Measurements from ENCODE around the gene FASTKD2.
"Not testable (repeated sequence)": the region's sequence is repeated elsewhere in the genome, so short reads cannot be mapped to it uniquely, and the experiment has no call there.

Gene FASTKD2

GRCh38 chr2:206792645-206793044 is 27.2 kb downstream of the FASTKD2 start:
- no peak for DNase-seq (ENCODE audit: low read depth)

- DNase-seq (ENCODE audit: low read depth): no peak
Observed at GRCh38 chr2:206797376-206797775, 32.0 kb downstream of the FASTKD2 start.

GRCh38 chr2:206798000-206798399 is 32.6 kb downstream of the FASTKD2 start:
- DNase-seq (ENCODE audit: low read depth): no peak

- no peak for DNase-seq (ENCODE audit: low read depth)
Observed at GRCh38 chr2:206799083-206799482, 33.7 kb downstream of the FASTKD2 start.

- DNase-seq (ENCODE audit: low read depth): no peak
Observed at GRCh38 chr2:206800506-206801417, 35.4 kb downstream of the FASTKD2 start.

GRCh38 chr2:206801418-206802189 is 36.2 kb downstream of the FASTKD2 start:
- DNase-seq (ENCODE audit: low read depth): no peak

GRCh38 chr2:206802654-206803514 is 37.5 kb downstream of the FASTKD2 start:
- DNase-seq (ENCODE audit: low read depth): no peak

- DNase-seq (ENCODE audit: low read depth): no peak
Observed at GRCh38 chr2:206804326-206804725, 38.9 kb downstream of the FASTKD2 start.

GRCh38 chr2:206805887-206806607 is 40.6 kb downstream of the FASTKD2 start:
- no peak for DNase-seq (ENCODE audit: low read depth)

- DNase-seq (ENCODE audit: low read depth): not testable (repeated sequence)
Observed at GRCh38 chr2:206807624-206808023, 42.2 kb downstream of the FASTKD2 start.

GRCh38 chr2:206812471-206812870 is 47.1 kb downstream of the FASTKD2 start:
- DNase-seq (ENCODE audit: low read depth): not testable (repeated sequence)

GRCh38 chr2:206814498-206814897 is 49.1 kb downstream of the FASTKD2 start:
- DNase-seq (ENCODE audit: low read depth): no peak

- DNase-seq (ENCODE audit: low read depth): no peak
Observed at GRCh38 chr2:206820807-206821206, 55.4 kb downstream of the FASTKD2 start.

- DNase-seq (ENCODE audit: low read depth): no peak
Observed at GRCh38 chr2:206823178-206823577, 57.8 kb downstream of the FASTKD2 start.

- DNase-seq (ENCODE audit: low read depth): no peak
Observed at GRCh38 chr2:206824087-206824618, 58.7 kb downstream of the FASTKD2 start.

- no peak for DNase-seq (ENCODE audit: low read depth)
Observed at GRCh38 chr2:206824993-206825392, 59.6 kb downstream of the FASTKD2 start.

- no peak for DNase-seq (ENCODE audit: low read depth)
Observed at GRCh38 chr2:206831442-206831995, 66.1 kb downstream of the FASTKD2 start.

- no peak for DNase-seq (ENCODE audit: low read depth)
Observed at GRCh38 chr2:206832873-206833272, 67.5 kb downstream of the FASTKD2 start.

GRCh38 chr2:206833291-206833690 is 67.9 kb downstream of the FASTKD2 start:
- no peak for DNase-seq (ENCODE audit: low read depth)

- DNase-seq (ENCODE audit: low read depth): no peak
Observed at GRCh38 chr2:206836722-206837121, 71.3 kb downstream of the FASTKD2 start.

GRCh38 chr2:206837775-206838174 is 72.4 kb downstream of the FASTKD2 start:
- no peak for DNase-seq (ENCODE audit: low read depth)
